ENCODE data around the gene ITPR1. TPM values are rescaled to one million over a fixed set of nuclear protein-coding genes. Genes with fewer than 3 reads are reported as not detected.
A peak's percentile ranks its signal among the peaks of the same experiment; 100 is the strongest.

ITPR1 gene
- total RNA-seq, 4 donors from 2014 or later = 210 to 261 (median 232) TPM

- peaks cover 74 to 88% of the 10 kb centered on the region in 2 donors for H3K4me1 ChIP-seq
- 42 to 44% methylated on average over 5 of the region's 5 CpGs for WGBS, 2 donors
- H3K4me3 ChIP-seq (replicated peaks in 1 of 3) = no peak overlapping the region
These were observed 35.2 kb downstream of the ITPR1 start for GRCh38 chr3:4528320-4528719.

GRCh38 chr3:4528819-4529600 is 35.9 kb downstream of the ITPR1 start:
- H3K27ac ChIP-seq = peak overlapping the region in 2 of 3 donors; percentile 46 to 73
- WGBS, 2 donors = 83% methylated on average over 5 of the region's 5 CpGs
- DNase-seq = no peak
- no peaks in the 10 kb centered on the region for H3K27me3 ChIP-seq
- no peaks in the 10 kb centered on the region for H3K36me3 ChIP-seq
- H3K9me3 ChIP-seq = no peaks in the 10 kb centered on the region
- TF ChIP-seq, protein P1, sequence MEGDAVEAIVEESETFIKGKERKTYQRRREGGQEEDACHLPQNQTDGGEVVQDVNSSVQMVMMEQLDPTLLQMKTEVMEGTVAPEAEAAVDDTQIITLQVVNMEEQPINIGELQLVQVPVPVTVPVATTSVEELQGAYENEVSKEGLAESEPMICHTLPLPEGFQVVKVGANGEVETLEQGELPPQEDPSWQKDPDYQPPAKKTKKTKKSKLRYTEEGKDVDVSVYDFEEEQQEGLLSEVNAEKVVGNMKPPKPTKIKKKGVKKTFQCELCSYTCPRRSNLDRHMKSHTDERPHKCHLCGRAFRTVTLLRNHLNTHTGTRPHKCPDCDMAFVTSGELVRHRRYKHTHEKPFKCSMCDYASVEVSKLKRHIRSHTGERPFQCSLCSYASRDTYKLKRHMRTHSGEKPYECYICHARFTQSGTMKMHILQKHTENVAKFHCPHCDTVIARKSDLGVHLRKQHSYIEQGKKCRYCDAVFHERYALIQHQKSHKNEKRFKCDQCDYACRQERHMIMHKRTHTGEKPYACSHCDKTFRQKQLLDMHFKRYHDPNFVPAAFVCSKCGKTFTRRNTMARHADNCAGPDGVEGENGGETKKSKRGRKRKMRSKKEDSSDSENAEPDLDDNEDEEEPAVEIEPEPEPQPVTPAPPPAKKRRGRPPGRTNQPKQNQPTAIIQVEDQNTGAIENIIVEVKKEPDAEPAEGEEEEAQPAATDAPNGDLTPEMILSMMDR (IDR thresholded peaks at IDR 0.05) = no peak
- TF ChIP-seq POLR2A (IDR thresholded peaks at IDR 0.05) = no peak
- intact Hi-C loops (cut with DNase I) = no loop called here
- peaks cover 73 to 88% of the 10 kb centered on the region in 2 donors for H3K4me1 ChIP-seq
- no peak overlapping the region for H3K4me3 ChIP-seq (replicated peaks in 1 of 3)

More at GRCh38 chr3:4528320-4528719, 35.2 kb downstream of the ITPR1 start:
- DNase-seq = no peak
- H3K36me3 ChIP-seq = no peaks in the 10 kb centered on the region
- TF ChIP-seq, protein P1 (IDR thresholded peaks at IDR 0.05) = no peak
- no peak for TF ChIP-seq POLR2A (IDR thresholded peaks at IDR 0.05)
- peak overlapping the region; percentile 3 to 73 (median 46) for H3K27ac ChIP-seq
- H3K9me3 ChIP-seq = no peaks in the 10 kb centered on the region
- intact Hi-C loops (cut with DNase I) = no loop called here
- no peaks in the 10 kb centered on the region for H3K27me3 ChIP-seq

- TF ChIP-seq, protein P1 (IDR thresholded peaks at IDR 0.05) = no peak
- TF ChIP-seq POLR2A (IDR thresholded peaks at IDR 0.05) = no peak
- Histone ChIP-seq H3K27ac (peak overlapping the region in 2 of 3 donors; percentile 1 to 38), H3K4me1 (peaks cover 73 to 88% of the 10 kb centered on the region in 2 donors), H3K9me3 (no peaks in the 10 kb centered on the region), H3K4me3 (replicated peaks in 1 of 3) (no peak overlapping the region), H3K27me3 (no peaks in the 10 kb centered on the region), H3K36me3 (no peaks in the 10 kb centered on the region)
- no peak for DNase-seq
- 91 to 95% methylated on average over 7 of the region's 7 CpGs for WGBS, 2 donors
- intact Hi-C loops (cut with DNase I) = no loop called here
These were observed 36.9 kb downstream of the ITPR1 start for GRCh38 chr3:4529876-4530588.

DNA sequence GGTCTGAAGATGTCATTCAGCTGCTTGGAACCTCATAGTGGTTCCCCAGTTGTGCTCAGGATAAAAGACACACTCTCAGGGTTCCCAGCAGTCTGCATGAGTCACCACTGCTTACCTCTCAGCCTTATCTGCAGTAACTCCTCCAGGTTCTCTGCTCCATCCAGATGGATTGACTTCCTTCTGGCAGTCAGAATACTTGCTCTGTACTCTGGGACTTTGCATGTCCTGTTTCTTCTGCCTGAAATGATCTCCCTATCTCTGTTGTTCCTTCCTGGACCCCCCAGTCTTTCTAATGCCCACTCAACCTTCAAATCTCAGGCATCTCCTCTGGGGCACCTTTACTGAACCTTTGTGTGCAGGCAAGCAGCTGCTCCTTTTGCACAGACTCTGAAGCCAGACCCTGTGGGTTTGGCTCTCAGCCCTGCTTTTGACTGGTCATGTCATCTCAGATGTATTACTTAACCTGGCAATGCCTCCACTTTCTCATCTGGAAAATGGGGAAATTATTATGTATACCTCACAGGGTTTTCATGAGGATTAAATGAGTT is 38.4 kb downstream of the ITPR1 start:
- no peaks in the 10 kb centered on the region for H3K9me3 ChIP-seq
- DNase-seq = no peak
- H3K36me3 ChIP-seq = no peaks in the 10 kb centered on the region
- H3K27ac ChIP-seq = peak overlapping the region in 2 of 3 donors; percentile 83 to 85
- no peak overlapping the region for H3K4me3 ChIP-seq (replicated peaks in 1 of 3)
- TF ChIP-seq POLR2A (IDR thresholded peaks at IDR 0.05) = no peak
- TF ChIP-seq, protein P1 (IDR thresholded peaks at IDR 0.05) = no peak
- H3K4me1 ChIP-seq = peaks cover 75 to 95% of the 10 kb centered on the region in 2 donors
- intact Hi-C loops (cut with DNase I) = no loop called here
- no peaks in the 10 kb centered on the region for H3K27me3 ChIP-seq

Data from thyroid gland (tissue), 4 donors.